NB4 (cell line): Measurements from ENCODE around the gene L3MBTL4.

Experiments used
- CTCF ChIP-seq: IDR thresholded peaks from one replicate; pipeline ENCODE4 v1.5.1; 2012; ENCODE audit warnings: low read depth, low read length
- MAX ChIP-seq: IDR thresholded peaks from 2 replicates; pipeline ENCODE4 v1.6.1; 2011; ENCODE audit warnings: low read depth, low read length

DNA sequence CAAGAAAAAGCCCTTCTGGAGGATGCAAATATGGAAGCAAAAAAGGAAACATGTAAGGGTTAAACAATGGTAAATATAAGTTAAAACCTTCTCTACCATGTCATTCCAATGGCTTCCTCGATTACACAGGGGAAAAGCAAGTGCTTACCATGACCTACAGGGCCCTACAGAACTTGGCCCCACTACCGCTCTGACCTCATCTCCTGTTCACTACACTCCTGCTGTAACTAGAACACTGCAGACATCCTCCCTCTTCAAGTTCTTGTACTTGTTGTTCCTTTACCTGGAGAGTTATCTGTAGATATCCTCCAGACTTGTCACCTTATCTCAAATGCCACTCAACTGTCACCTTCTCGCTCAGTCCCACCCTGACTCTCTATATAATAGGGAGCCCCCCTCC, 194.6 kb downstream of the L3MBTL4 start:
- TF ChIP-seq CTCF (no peak), MAX (no peak)
